Measurements from ENCODE around the gene FMN1. TPM values are rescaled to one million over a fixed set of nuclear protein-coding genes. Genes with fewer than 3 reads are reported as not detected.

The FMN1 gene
- total and polyA plus RNA-seq, 11 donors = 0.61 to 10.6 (median 3.6) TPM

DNA sequence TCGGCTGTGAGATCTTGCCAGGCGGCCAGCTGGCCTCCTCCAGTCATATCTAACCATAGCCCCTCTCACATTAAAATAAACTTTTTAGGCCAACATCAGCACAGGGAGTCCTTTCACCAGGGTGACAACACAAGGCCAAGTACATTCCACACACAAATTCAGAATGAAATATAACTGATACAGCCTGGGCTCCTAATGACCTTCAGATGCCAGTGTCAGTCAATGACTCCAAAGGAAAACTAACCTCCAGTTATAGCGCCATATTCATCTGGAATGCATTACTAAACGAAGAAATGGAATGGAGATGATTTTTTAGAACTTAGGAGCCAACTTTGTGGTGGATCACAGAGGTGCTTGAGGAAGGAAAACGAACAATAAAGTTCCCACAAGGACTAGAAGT is 271.3 kb downstream of the FMN1 start:
- no peak for ATAC-seq
- TF ChIP-seq POLR2A (IDR thresholded peaks at IDR 0.05) (no peak), CTCF (IDR thresholded peaks at IDR 0.05) (no peak)

GRCh38 chr15:32922541-32922940 is 272.0 kb downstream of the FMN1 start:
- TF ChIP-seq CTCF (IDR thresholded peaks at IDR 0.05) = no peak
- TF ChIP-seq POLR2A (IDR thresholded peaks at IDR 0.05) = no peak
- WGBS, 4 donors = 60 to 83% (median 78%) methylated on average over 3 of the region's 3 CpGs
- Histone ChIP-seq H3K27me3 (no peaks in the 10 kb centered on the region), H3K4me1 (no peaks in the 10 kb centered on the region), H3K36me3 (no peaks in the 10 kb centered on the region), H3K9me3 (no peaks in the 10 kb centered on the region), H3K4me3 (no peak overlapping the region), H3K27ac (no peak overlapping the region)
- DNase-seq = no peak
- no peak for ATAC-seq
- intact Hi-C loops (cut with DNase I) = loop anchor here in 1 of 10 donors (10.0 kb wide), 1 partner anchor 52 kb away; no protein-coding TSS in a partner anchor

More for the DNA sequence above, 271.3 kb downstream of the FMN1 start:
- Histone ChIP-seq H3K36me3 (no peaks in the 10 kb centered on the region), H3K4me3 (no peak overlapping the region), H3K27ac (no peak overlapping the region), H3K27me3 (no peaks in the 10 kb centered on the region), H3K9me3 (no peaks in the 10 kb centered on the region), H3K4me1 (no peaks in the 10 kb centered on the region)
- intact Hi-C loops (cut with DNase I) = loop anchor here in 1 of 10 donors (10.0 kb wide), 1 partner anchor 52 kb away; no protein-coding TSS in a partner anchor
- DNase-seq = no peak
- WGBS, 4 donors = 73 to 80% (median 75%) methylated on average over 5 of the region's 5 CpGs

DNA sequence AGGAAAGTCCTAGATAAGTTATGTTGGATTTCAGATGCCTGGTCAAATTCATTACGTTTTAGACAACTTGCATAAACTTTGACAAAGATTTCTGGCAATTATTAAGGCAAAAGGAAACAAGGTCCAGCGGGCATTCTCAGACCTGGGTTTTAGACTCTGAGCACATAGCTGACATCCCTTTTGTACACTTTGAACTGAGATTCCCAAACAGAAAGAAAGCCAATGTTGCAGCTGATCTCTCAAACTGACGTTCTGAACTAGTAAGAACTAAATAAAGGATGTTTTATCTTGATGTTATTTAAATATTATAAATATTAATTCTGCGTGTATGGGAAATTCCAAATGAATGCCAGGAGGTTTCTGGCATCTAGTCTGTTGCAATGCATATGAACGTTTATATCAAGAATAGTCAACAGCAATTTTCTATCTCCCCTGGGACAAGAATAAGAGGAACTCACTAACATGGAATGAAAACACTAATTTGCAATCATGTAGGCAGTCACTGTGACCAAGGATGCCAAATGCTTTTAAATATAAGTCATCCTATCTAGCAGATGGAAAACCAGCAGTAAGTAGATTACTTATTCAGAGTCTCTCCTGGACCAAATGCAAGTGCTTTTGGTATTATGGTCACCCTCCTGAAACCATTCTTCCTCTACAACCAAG is 274.6 kb downstream of the FMN1 start:
- Histone ChIP-seq H3K36me3 (no peaks in the 10 kb centered on the region), H3K4me1 (no peaks in the 10 kb centered on the region), H3K4me3 (no peak overlapping the region), H3K27me3 (no peaks in the 10 kb centered on the region), H3K9me3 (no peaks in the 10 kb centered on the region), H3K27ac (no peak overlapping the region)
- intact Hi-C loops (cut with DNase I) = loop anchor here in 3 of 10 donors (10.0 kb wide), 3 partner anchors 45 to 235 kb away; no protein-coding TSS in a partner anchor
- ATAC-seq = no peak
- TF ChIP-seq POLR2A (IDR thresholded peaks at IDR 0.05) (no peak), CTCF (IDR thresholded peaks at IDR 0.05) (no peak)
- no peak for DNase-seq
- WGBS, 4 donors = 50 to 65% (median 59%) methylated on average over 5 of the region's 5 CpGs

- no peaks in the 10 kb centered on the region for H3K36me3 ChIP-seq
- H3K4me3 ChIP-seq = no peak overlapping the region
- ATAC-seq (no peak), DNase-seq (no peak)
- no peak overlapping the region for H3K27ac ChIP-seq
- H3K27me3 ChIP-seq = no peaks in the 10 kb centered on the region
- intact Hi-C loops (cut with DNase I) = loop anchor here in 3 of 10 donors (10.0 kb wide), 3 partner anchors 46 to 234 kb away; no protein-coding TSS in a partner anchor
- no peaks in the 10 kb centered on the region for H3K9me3 ChIP-seq
- TF ChIP-seq POLR2A (IDR thresholded peaks at IDR 0.05) (no peak), CTCF (IDR thresholded peaks at IDR 0.05) (no peak)
- WGBS, 4 donors = 55 to 68% (median 66%) methylated on average over 4 of the region's 4 CpGs
- no peaks in the 10 kb centered on the region for H3K4me1 ChIP-seq
Observed at GRCh38 chr15:32918547-32918946, 276.0 kb downstream of the FMN1 start.
